H1 (cell line): ENCODE results near the gene MYO7B. TPM values are rescaled to one million over a fixed set of nuclear protein-coding genes. Genes with fewer than 3 reads are reported as not detected.

Source experiments
- CTCF ChIA-PET: fragments of 300-600 bp; sonication (Branson Sonifier 250); formaldehyde crosslinking; loops from one replicate; lab custom pipeline; 2021; ENCODE audit not compliant: partially characterized antibody; lab: Charles Lee
- POLR2A ChIA-PET: fragments of 300-600 bp; sonication (Branson Sonifier 250); formaldehyde crosslinking; loops from one replicate; lab custom pipeline; 2021; ENCODE audit warnings: inconsistent platforms; ENCODE audit not compliant: partially characterized antibody; lab: Charles Lee
- DNase-seq, 2 experiments: peaks; one replicate each; pipeline versions ENCODE4 v3.0.0 to v3.0.0-alpha.2; 2010 to 2022; ENCODE audit warnings: low spot score in 2 of 2, low read depth in 1 of 2, mixed read lengths in 1 of 2
- FAIRE-seq: peaks from 2 replicates; lab custom pipeline; 2011; peaks lifted over from hg19 to GRCh38; lab: Jason Lieb, UNC
- H2AFZ ChIP-seq: 2 replicates; pipeline ENCODE4 v1.8.1; 2012; ENCODE audit warnings: low read length, inconsistent platforms
- H2AK5ac ChIP-seq: 2 replicates; pipeline ENCODE4 v1.6.1; 2013; ENCODE audit warnings: low read depth, low read length
- H2BK120ac ChIP-seq: replicated peaks from 2 replicates; pipeline ENCODE3; 2013; ENCODE audit warnings: low read depth, low read length, inconsistent platforms
- H2BK12ac ChIP-seq: 2 replicates; pipeline ENCODE4 v1.6.1; 2013; ENCODE audit warnings: low read depth, low read length
- H2BK15ac ChIP-seq: 2 replicates; pipeline ENCODE4 v1.6.1; 2013; ENCODE audit warnings: low read length
- H2BK20ac ChIP-seq: 2 replicates; pipeline ENCODE4 v1.6.1; 2013; ENCODE audit warnings: low read length
- H2BK5ac ChIP-seq: 2 replicates; pipeline ENCODE4 v1.6.1; 2013; ENCODE audit warnings: low read depth, low read length
- H3K14ac ChIP-seq: 2 replicates; pipeline ENCODE4 v1.6.1; 2013; ENCODE audit warnings: inconsistent platforms; ENCODE audit not compliant: insufficient read length
- H3K18ac ChIP-seq: 2 replicates; pipeline ENCODE4 v1.6.1; 2013; ENCODE audit warnings: low read length; ENCODE audit errors: extremely low read depth
- H3K23ac ChIP-seq: 2 replicates; pipeline ENCODE4 v1.6.1; 2013; ENCODE audit warnings: inconsistent platforms; ENCODE audit not compliant: insufficient read length
- H3K23me2 ChIP-seq: 2 replicates; pipeline ENCODE4 v1.6.1; 2013; ENCODE audit warnings: low read depth, low read length
- H3K27ac ChIP-seq: 2 replicates; pipeline ENCODE4 v1.6.1; 2011; ENCODE audit warnings: low read depth, low read length, inconsistent platforms
- H3K27me3 ChIP-seq, 4 experiments: replicated peaks in 1 of 4; 1 replicate in 1 of 4; 2 replicates in 3 of 4; pipeline versions ENCODE4 v1.6.1 to v1.8.1; 2011 to 2013; ENCODE audit warnings: low read length in 3 of 4, mild to moderate bottlenecking in 3 of 4, inconsistent platforms in 2 of 4, mixed read lengths in 2 of 4, moderate library complexity in 1 of 4; ENCODE audit not compliant: control insufficient read depth in 3 of 4, insufficient read depth in 3 of 4; ENCODE audit errors: extremely low read depth in 1 of 4
- H3K36me3 ChIP-seq, 4 experiments: 2 replicates each; pipeline versions ENCODE4 v1.6.1 to v1.8.1; 2011 to 2013; ENCODE audit warnings: mild to moderate bottlenecking in 4 of 4, low read length in 3 of 4, moderate library complexity in 2 of 4, control low read depth in 1 of 4, inconsistent platforms in 1 of 4; ENCODE audit not compliant: insufficient read depth in 4 of 4, control insufficient read depth in 2 of 4
- H3K4ac ChIP-seq: replicated peaks from 2 replicates; pipeline ENCODE3; 2013; ENCODE audit warnings: low read length, low read depth, mixed read lengths, inconsistent platforms; ENCODE audit not compliant: insufficient read length
- H3K4me1 ChIP-seq, 4 experiments: replicated peaks in 1 of 4; 1 replicate in 1 of 4; 2 replicates in 3 of 4; pipeline versions ENCODE4 v1.6.1 to v1.8.1; 2011 to 2013; ENCODE audit warnings: low read length in 3 of 4, inconsistent platforms in 2 of 4, mixed read lengths in 1 of 4; ENCODE audit not compliant: insufficient read depth in 4 of 4, control insufficient read depth in 3 of 4
- H3K4me2 ChIP-seq, 2 experiments: 2 replicates each; pipeline versions ENCODE4 v1.6.1 to v1.8.1; 2011 to 2013; ENCODE audit warnings: low read depth in 2 of 2, low read length in 2 of 2, control low read depth in 1 of 2, inconsistent platforms in 1 of 2, mild to moderate bottlenecking in 1 of 2; ENCODE audit not compliant: insufficient read depth in 1 of 2
- H3K4me3 ChIP-seq, 4 experiments: fragments of 200-600, 300-600 bp in 1 of 4; sonication (generic), shearing (Covaris generic), sonication (Bioruptor Twin) in 1 of 4; 2 replicates each; pipeline versions ENCODE4 v1.5.1 to v1.8.1; 2011 to 2016; ENCODE audit warnings: low read length in 4 of 4, low read depth in 3 of 4, control low read depth in 2 of 4, inconsistent platforms in 2 of 4, mild to moderate bottlenecking in 2 of 4, mixed read lengths in 1 of 4, moderate library complexity in 1 of 4; ENCODE audit not compliant: insufficient read depth in 2 of 4; ENCODE audit errors: extremely low read depth in 1 of 4
- H3K56ac ChIP-seq: replicated peaks from 2 replicates; pipeline ENCODE3; 2013; ENCODE audit warnings: low read depth, mild to moderate bottlenecking, mixed read lengths, low read length, inconsistent platforms; ENCODE audit not compliant: insufficient read length
- H3K79me1 ChIP-seq: 2 replicates; pipeline ENCODE4 v1.6.1; 2013; ENCODE audit warnings: low read depth, low read length, control low read depth
- H3K79me2 ChIP-seq, 2 experiments: 2 replicates each; pipeline versions ENCODE4 v1.6.1 to v1.8.1; 2012 to 2013; ENCODE audit warnings: low read length in 2 of 2, mild to moderate bottlenecking in 2 of 2, inconsistent platforms in 1 of 2; ENCODE audit not compliant: insufficient read depth in 2 of 2, control insufficient read depth in 1 of 2
- H3K9ac ChIP-seq, 4 experiments: replicated peaks in 1 of 4; 1 replicate in 1 of 4; 2 replicates in 3 of 4; pipeline versions ENCODE4 v1.6.1 to v1.8.1; 2011 to 2013; ENCODE audit warnings: low read depth in 3 of 4, low read length in 3 of 4, control low read depth in 2 of 4, mild to moderate bottlenecking in 2 of 4, moderate library complexity in 2 of 4, inconsistent platforms in 1 of 4; ENCODE audit errors: extremely low read depth in 1 of 4
- H3K9me3 ChIP-seq, 2 experiments: 2 replicates each; pipeline versions ENCODE4 v1.6.1 to v1.8.1; 2012 to 2013; ENCODE audit warnings: mild to moderate bottlenecking in 2 of 2, moderate library complexity in 2 of 2, control low read depth in 1 of 2, inconsistent platforms in 1 of 2, low read depth in 1 of 2, low read length in 1 of 2, mixed read lengths in 1 of 2; ENCODE audit not compliant: insufficient read depth in 2 of 2
- H4K20me1 ChIP-seq, 2 experiments: replicated peaks in 1 of 2; 2 replicates each; pipeline versions ENCODE3 to v1.8.1; 2011 to 2013; ENCODE audit warnings: inconsistent platforms in 2 of 2, low read length in 2 of 2, mild to moderate bottlenecking in 1 of 2; ENCODE audit not compliant: insufficient read depth in 2 of 2, control insufficient read depth in 1 of 2
- H4K5ac ChIP-seq: 2 replicates; pipeline ENCODE4 v1.6.1; 2013; ENCODE audit warnings: low read length, low read depth, mixed read lengths, inconsistent platforms; ENCODE audit not compliant: insufficient read length
- H4K8ac ChIP-seq: 2 replicates; pipeline ENCODE4 v1.8.0; 2013; ENCODE audit warnings: mild to moderate bottlenecking, moderate library complexity, low read length, inconsistent platforms; ENCODE audit not compliant: insufficient read depth; ENCODE audit errors: extremely low read depth
- H4K91ac ChIP-seq: replicated peaks from 2 replicates; pipeline ENCODE3; 2013; ENCODE audit warnings: low read length, mixed read lengths, inconsistent platforms; ENCODE audit not compliant: insufficient read length
- HDAC2 ChIP-seq, 2 experiments: fragments of 300-600 bp in 1 of 2; sonication (generic) in 1 of 2; IDR thresholded peaks; 2 replicates each; pipeline ENCODE4 v1.6.1; 2011 to 2012; ENCODE audit warnings: low read depth in 2 of 2, low read length in 2 of 2, mild to moderate bottlenecking in 2 of 2, moderate library complexity in 2 of 2, borderline replicate concordance in 1 of 2, inconsistent platforms in 1 of 2
- SRF ChIP-seq: IDR thresholded peaks from 2 replicates; pipeline ENCODE4 v1.6.1; 2011; ENCODE audit warnings: mild to moderate bottlenecking, low read depth, low read length, moderate library complexity
- WGBS, 2 experiments: shearing (Covaris generic) in 1 of 2; methylation state at CpG; one replicate each; pipeline versions ENCODE4 v1.1.6 to v1.1.7; 2013 to 2015; ENCODE audit warnings: low lambda C conversion rate in 2 of 2, mixed read lengths in 2 of 2, inconsistent platforms in 1 of 2, low coverage in 1 of 2, missing lambda C conversion rate in 1 of 2; ENCODE audit not compliant: insufficient replicate concordance in 2 of 2, insufficient coverage in 1 of 2, insufficient read length in 1 of 2; ENCODE audit errors: extremely low coverage in 1 of 2, missing lambda C conversion rate in 1 of 2; 5-methylcytosine and 5-hydroxymethylcytosine counted together
- polyA plus RNA-seq, 7 experiments: library from polyadenylated mRNA; depleted of rRNA in 3 of 7; stranded (reverse) in 5 of 7; unstranded in 2 of 7; fragments of >200 nt in 5 of 7; fragments of 200-250 nt in 2 of 7; gene quantifications; 1 replicate in 5 of 7; 2 replicates in 1 of 7; 4 replicates in 1 of 7; pipeline versions ENCODE4 v1.2.1 to v1.2.3, GENCODE V29; 2011 to 2013; ENCODE audit warnings: missing spikeins in 2 of 7, mixed read lengths in 2 of 7
- total RNA-seq: library from RNA; stranded (reverse); fragmentation: NEBNext Ultra II Directional; extraction: Animal tissue kit (Norgen Biotek cat#: 25700); gene quantifications from 2 replicates; pipeline ENCODE4 v1.2.1, GENCODE V29; 2021
- TF ChIP-seq, protein P1 (sequence below): IDR thresholded peaks from 2 replicates; pipeline ENCODE4 v1.6.1; 2012; ENCODE audit warnings: inconsistent platforms

Gene MYO7B
- total and polyA plus RNA-seq, 2 of the 8 experiments (the other 6 are each of a cell fraction or from before 2014, with no cell fraction given) = not detected

GRCh38 chr2:127577208-127577475 is 41.7 kb downstream of the MYO7B start:
- peak overlapping the region; percentile 4; the same call in 1 of the 2 replicates for H2AFZ ChIP-seq
- no peak overlapping the region for H3K4me2 ChIP-seq
- no peak for FAIRE-seq
- no peak overlapping the region for H4K8ac ChIP-seq
- WGBS, 2 experiments = 90% methylated on average over 2 of the region's 2 CpGs; no CpG with 5 or more reads in 1 of the 2 experiments
- no peak overlapping the region for H3K18ac ChIP-seq
- H4K91ac ChIP-seq = no peak overlapping the region
- no peaks in the 10 kb centered on the region for H3K79me1 ChIP-seq
- ChIA-PET POLR2A (no interaction called here), CTCF (interaction anchor here (1.2 to 5.7 kb wide), 4 partner anchors 16 to 75 kb away, joined by 3 to 54 read pairs (median 4); no protein-coding TSS in a partner anchor)
- H2BK15ac ChIP-seq = no peak overlapping the region
- H2BK20ac ChIP-seq = no peak overlapping the region
- no peaks in the 10 kb centered on the region for H4K20me1 ChIP-seq
- no peak overlapping the region for H2BK120ac ChIP-seq
- no peak overlapping the region for H3K9ac ChIP-seq
- no peak overlapping the region for H2AK5ac ChIP-seq
- TF ChIP-seq HDAC2 (IDR thresholded peaks at IDR 0.05; ENCODE audit: borderline replicate concordance in 1 of 2, low read depth in 2 of 2, low read length in 2 of 2) (no peak), SRF (no peak)
- TF ChIP-seq, protein P1, sequence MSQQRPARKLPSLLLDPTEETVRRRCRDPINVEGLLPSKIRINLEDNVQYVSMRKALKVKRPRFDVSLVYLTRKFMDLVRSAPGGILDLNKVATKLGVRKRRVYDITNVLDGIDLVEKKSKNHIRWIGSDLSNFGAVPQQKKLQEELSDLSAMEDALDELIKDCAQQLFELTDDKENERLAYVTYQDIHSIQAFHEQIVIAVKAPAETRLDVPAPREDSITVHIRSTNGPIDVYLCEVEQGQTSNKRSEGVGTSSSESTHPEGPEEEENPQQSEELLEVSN = 0 out of 2 replicates have a peak, but pooled peaks have one; percentile 2
- no peak overlapping the region for H3K27ac ChIP-seq
- H3K23ac ChIP-seq = no peak overlapping the region
- DNase-seq = peak in 1 of 2 experiments; percentile 34
- no peak overlapping the region for H3K4me3 ChIP-seq
- H3K79me2 ChIP-seq = no peaks in the 10 kb centered on the region
- no peaks in the 10 kb centered on the region for H3K23me2 ChIP-seq
- H3K4me1 ChIP-seq = no peaks in the 10 kb centered on the region; a peak in 1 of 7 replicates
- no peak overlapping the region for H3K14ac ChIP-seq
- H3K56ac ChIP-seq = no peak overlapping the region
- H4K5ac ChIP-seq = no peak overlapping the region
- no peaks in the 10 kb centered on the region for H3K36me3 ChIP-seq
- no peak overlapping the region for H2BK12ac ChIP-seq
- no peak overlapping the region for H2BK5ac ChIP-seq
- no peaks in the 10 kb centered on the region for H3K9me3 ChIP-seq
- H3K4ac ChIP-seq = no peak overlapping the region
- H3K27me3 ChIP-seq = no peaks in the 10 kb centered on the region; a peak in 1 of 7 replicates
